Aorta (tissue), 5 donors: ENCODE results near the gene KLHL7. TPM values are rescaled to one million over a fixed set of nuclear protein-coding genes. Genes with fewer than 3 reads are reported as not detected.
"Not testable (repeated sequence)": the region's sequence is repeated elsewhere in the genome, so short reads cannot be mapped to it uniquely, and the experiment has no call there.

Source experiments
- ATAC-seq: fragments of 200-7000 bp; cut with Tn5 transposase; one replicate; pipeline ENCODE4 v1.9.1; 2022; ENCODE audit warnings: moderate library complexity; ENCODE audit not compliant: low FRiP score
- DNase-seq, 2 donors: peaks; one replicate each; pipeline ENCODE4 v3.0.0-alpha.2; 2020
- H3K27ac ChIP-seq, 2 donors: one replicate each; pipeline ENCODE4 v1.5.1; 2013; ENCODE audit warnings: low read length in 2 of 2, mild to moderate bottlenecking in 2 of 2, moderate library complexity in 2 of 2, control low read depth in 1 of 2, inconsistent platforms in 1 of 2, low read depth in 1 of 2
- H3K27me3 ChIP-seq, 2 donors: one replicate each; pipeline ENCODE4 v1.6.1; 2013; ENCODE audit warnings: control low read depth in 1 of 2, low read length in 1 of 2, mild to moderate bottlenecking in 1 of 2, moderate library complexity in 1 of 2; ENCODE audit not compliant: insufficient read depth in 2 of 2, control insufficient read depth in 1 of 2
- H3K36me3 ChIP-seq, 2 donors: one replicate each; pipeline ENCODE4 v1.6.1; 2013; ENCODE audit warnings: control low read depth in 1 of 2, low read length in 1 of 2, mild to moderate bottlenecking in 1 of 2; ENCODE audit not compliant: insufficient read depth in 2 of 2, control insufficient read depth in 1 of 2
- H3K4me1 ChIP-seq, 2 donors: one replicate each; pipeline ENCODE4 v1.6.1; 2013; ENCODE audit warnings: low read length in 2 of 2, control low read depth in 1 of 2, mild to moderate bottlenecking in 1 of 2, moderate library complexity in 1 of 2; ENCODE audit not compliant: insufficient read depth in 2 of 2, control insufficient read depth in 1 of 2
- H3K4me3 ChIP-seq, 2 donors: one replicate each; pipeline ENCODE4 v1.5.1; 2013; ENCODE audit warnings: low read length in 2 of 2, control low read depth in 1 of 2, mild to moderate bottlenecking in 1 of 2
- H3K9me3 ChIP-seq: one replicate; pipeline ENCODE4 v1.6.1; 2013; ENCODE audit warnings: mild to moderate bottlenecking, low read length; ENCODE audit not compliant: control insufficient read depth
- WGBS, 2 donors: extraction: QIAGEN DNeasy Blood & Tissue Kit; methylation state at CpG; one replicate each; pipeline ENCODE4 v1.1.7; 2013; 5-methylcytosine and 5-hydroxymethylcytosine counted together
- intact Hi-C, 2 donors: fragments of 100-400 bp; cut with DNase I; formaldehyde crosslinking; loops; one replicate each; pipeline versions ENCODE4 v1.14.2 to v1.15.0; 2022
- polyA plus RNA-seq, 2 donors: library from polyadenylated mRNA; stranded (reverse); fragments of 200-250 nt; gene quantifications; one replicate each; pipeline ENCODE4 v1.2.3, GENCODE V29; 2013
- total RNA-seq, 2 donors: library from RNA; stranded (reverse); fragmentation: NEBNext Ultra II Directional; extraction: Animal tissue kit (Norgen Biotek cat#: 25700); gene quantifications; one replicate each; pipeline ENCODE4 v1.2.1, GENCODE V29; 2021
- donor health status: healthy with polysubstance abuse.
- donor health status: Bipolar disorder and iron deficiency.
- donor health status: DM: no; HTN: no; CAD: no.
- donor health status: DM: no; HTN: no; CAD: no.
- donor health status: DM: yes; HTN: yes; CAD: no.

KLHL7 gene
- total and polyA plus RNA-seq, 4 donors, result 10.5 to 23.0 (median 19.8) TPM

GRCh38 chr7:23220690-23221305, 115.2 kb downstream of the KLHL7 start:
- H3K9me3 ChIP-seq, result no peaks in the 10 kb centered on the region
- DNase-seq (no peak), ATAC-seq (no peak)
- 60 to 65% methylated on average over 10 of the region's 10 CpGs for WGBS, 2 donors
- H3K36me3 ChIP-seq, result no peaks in the 10 kb centered on the region
- no peak overlapping the region for H3K27ac ChIP-seq
- H3K27me3 ChIP-seq, result no peaks in the 10 kb centered on the region
- H3K4me3 ChIP-seq, result no peak overlapping the region
- intact Hi-C loops, result no loop called here
- no peaks in the 10 kb centered on the region for H3K4me1 ChIP-seq

GRCh38 chr7:23222439-23223030, 117.0 kb downstream of the KLHL7 start:
- DNase-seq (no peak), ATAC-seq (no peak)
- Histone ChIP-seq H3K9me3 (no peaks in the 10 kb centered on the region), H3K36me3 (no peaks in the 10 kb centered on the region), H3K27me3 (no peaks in the 10 kb centered on the region), H3K4me1 (no peaks in the 10 kb centered on the region), H3K27ac (no peak overlapping the region), H3K4me3 (no peak overlapping the region)
- intact Hi-C loops, result no loop called here
- WGBS, 2 donors, result 42 to 43% methylated on average over 5 of the region's 5 CpGs

- DNase-seq, H3K27ac ChIP-seq, H3K36me3 ChIP-seq, ATAC-seq, H3K9me3 ChIP-seq, H3K4me3 ChIP-seq, H3K4me1 ChIP-seq, H3K27me3 ChIP-seq, intact Hi-C loops: not testable (repeated sequence)
- WGBS, 2 donors, result 88% methylated on average over 4 of the region's 4 CpGs
Measured at GRCh38 chr7:23224364-23224763, 118.8 kb downstream of the KLHL7 start.

GRCh38 chr7:23226844-23227450, 121.4 kb downstream of the KLHL7 start:
- no peaks in the 10 kb centered on the region for H3K36me3 ChIP-seq
- H3K9me3 ChIP-seq, result peaks cover 2% of the 10 kb centered on the region
- H3K27ac ChIP-seq, result no peak overlapping the region
- H3K4me3 ChIP-seq, result no peak overlapping the region
- 69 to 74% methylated on average over 4 of the region's 4 CpGs for WGBS, 2 donors
- DNase-seq (no peak), ATAC-seq (no peak)
- H3K27me3 ChIP-seq, result no peaks in the 10 kb centered on the region
- intact Hi-C loops, result no loop called here
- no peaks in the 10 kb centered on the region for H3K4me1 ChIP-seq

Other genes with a start within 250 kb of the KLHL7 start
- 10 to 100 TPM; 61.1 to 69.3 TPM for gene HYCC1, start 91.7 kb upstream of the KLHL7 start, total RNA-seq
- 10 to 100 TPM; 21.0 to 23.8 TPM for gene HYCC1, start 91.7 kb upstream of the KLHL7 start, polyA plus RNA-seq
- 10 to 100 TPM; 27.1 to 34.9 TPM for gene NUP42, start 76.3 kb downstream of the KLHL7 start, total RNA-seq
- gene NUP42, start 76.3 kb downstream of the KLHL7 start, polyA plus RNA-seq, result 10 to 100 TPM; 21.2 to 31.3 TPM
- 100 to 1,000 TPM; 129 to 209 TPM for gene GPNMB, start 141.0 kb downstream of the KLHL7 start, total RNA-seq
- 100 to 1,000 TPM in 1 of 2 donors, 10 to 100 TPM in 1; 60.2 to 175 TPM for gene GPNMB, start 141.0 kb downstream of the KLHL7 start, polyA plus RNA-seq
- gene MALSU1, start 193.6 kb downstream of the KLHL7 start, total RNA-seq, result 10 to 100 TPM; 32.1 to 43.4 TPM
- gene MALSU1, start 193.6 kb downstream of the KLHL7 start, polyA plus RNA-seq, result 10 to 100 TPM; 26.4 to 41.5 TPM